ENCODE data around the gene BMPR2.

GRCh38 chr2:202400941-202401340 lies 24.8 kb downstream of the BMPR2 start:
- no peak for TF ChIP-seq REST (IDR thresholded peaks at IDR 0.05)
- TF ChIP-seq CTCF (IDR thresholded peaks at IDR 0.05; ENCODE audit: low read depth, low read length, missing input control): no peak
- no peak for TF ChIP-seq TAF1 (conservative IDR thresholded peaks at IDR 0.05)
- no peak for TF ChIP-seq ATF3 (IDR thresholded peaks at IDR 0.05)
- TF ChIP-seq MAX (IDR thresholded peaks at IDR 0.05): no peak
- TF ChIP-seq YY1 (IDR thresholded peaks at IDR 0.05): no peak
- TF ChIP-seq RAD21 (IDR thresholded peaks at IDR 0.05): no peak
- TF ChIP-seq JUND (IDR thresholded peaks at IDR 0.05): no peak
- TF ChIP-seq ZBTB33 (IDR thresholded peaks at IDR 0.05): no peak
- TF ChIP-seq EGR1 (IDR thresholded peaks at IDR 0.05; ENCODE audit: low read depth in 2 of 2): no peak

Data from liver (tissue), 3 donors.